ENCODE results near the gene CCNY. TPM values are rescaled to one million over a fixed set of nuclear protein-coding genes. Genes with fewer than 3 reads are reported as not detected.

CCNY gene
- total RNA-seq, 1 donor from 2014 or later, result 68.7 TPM

GRCh38 chr10:35334297-35334696, 2.0 kb upstream of the CCNY start:
- Mint-ChIP-seq H3K27me3 (ENCODE audit: low read depth) (no peaks in the 10 kb centered on the region), H3K27ac (ENCODE audit: unreplicated experiment) (peak overlapping the region; percentile 29), H3K9me3 (ENCODE audit: low read depth) (no peaks in the 10 kb centered on the region), H3K4me1 (ENCODE audit: low read depth) (peaks cover 65% of the 10 kb centered on the region), H3K36me3 (ENCODE audit: low read depth) (no peaks in the 10 kb centered on the region), H3K4me3 (ENCODE audit: unreplicated experiment) (peak overlapping the region; percentile 43)
- no peak for TF ChIP-seq CTCF (IDR thresholded peaks at IDR 0.05)
- no peak for DNase-seq (ENCODE audit: low spot score)

GRCh38 chr10:35335133-35336083, 901 bp upstream of the CCNY start:
- Mint-ChIP-seq H3K9me3 (ENCODE audit: low read depth) (no peaks in the 10 kb centered on the region), H3K27me3 (ENCODE audit: low read depth) (no peaks in the 10 kb centered on the region), H3K36me3 (ENCODE audit: low read depth) (no peaks in the 10 kb centered on the region), H3K4me1 (ENCODE audit: low read depth) (peaks cover 70% of the 10 kb centered on the region), H3K27ac (ENCODE audit: unreplicated experiment) (peak overlapping the region; percentile 85), H3K4me3 (ENCODE audit: unreplicated experiment) (peak overlapping the region; percentile 93)
- no peak for DNase-seq (ENCODE audit: low spot score)
- no peak for TF ChIP-seq CTCF (IDR thresholded peaks at IDR 0.05)

- peak overlapping the region; percentile 80 for H3K4me3 Mint-ChIP-seq (ENCODE audit: unreplicated experiment)
- DNase-seq (ENCODE audit: low spot score), result peak; percentile 94
- no peaks in the 10 kb centered on the region for H3K9me3 Mint-ChIP-seq (ENCODE audit: low read depth)
- no peaks in the 10 kb centered on the region for H3K36me3 Mint-ChIP-seq (ENCODE audit: low read depth)
- H3K27me3 Mint-ChIP-seq (ENCODE audit: low read depth), result no peaks in the 10 kb centered on the region
- peaks cover 76% of the 10 kb centered on the region for H3K4me1 Mint-ChIP-seq (ENCODE audit: low read depth)
- H3K27ac Mint-ChIP-seq (ENCODE audit: unreplicated experiment), result peak overlapping the region; percentile 72
- no peak for TF ChIP-seq CTCF (IDR thresholded peaks at IDR 0.05)
Measured at GRCh38 chr10:35336921-35337823, 863 bp downstream of the CCNY start.

GRCh38 chr10:35339942-35340341, 3.6 kb downstream of the CCNY start:
- Mint-ChIP-seq H3K27me3 (ENCODE audit: low read depth) (no peaks in the 10 kb centered on the region), H3K9me3 (ENCODE audit: low read depth) (no peaks in the 10 kb centered on the region), H3K27ac (ENCODE audit: unreplicated experiment) (no peak overlapping the region), H3K4me1 (ENCODE audit: low read depth) (peaks cover 53% of the 10 kb centered on the region), H3K4me3 (ENCODE audit: unreplicated experiment) (no peak overlapping the region), H3K36me3 (ENCODE audit: low read depth) (no peaks in the 10 kb centered on the region)
- TF ChIP-seq CTCF (IDR thresholded peaks at IDR 0.05), result no peak
- DNase-seq (ENCODE audit: low spot score), result no peak

GRCh38 chr10:35340975-35341374, 4.7 kb downstream of the CCNY start:
- TF ChIP-seq CTCF (IDR thresholded peaks at IDR 0.05), result no peak
- H3K27ac Mint-ChIP-seq (ENCODE audit: unreplicated experiment), result peak overlapping the region; percentile 74
- H3K4me1 Mint-ChIP-seq (ENCODE audit: low read depth), result peaks cover 49% of the 10 kb centered on the region
- H3K36me3 Mint-ChIP-seq (ENCODE audit: low read depth), result no peaks in the 10 kb centered on the region
- no peaks in the 10 kb centered on the region for H3K27me3 Mint-ChIP-seq (ENCODE audit: low read depth)
- no peaks in the 10 kb centered on the region for H3K9me3 Mint-ChIP-seq (ENCODE audit: low read depth)
- no peak overlapping the region for H3K4me3 Mint-ChIP-seq (ENCODE audit: unreplicated experiment)
- DNase-seq (ENCODE audit: low spot score), result no peak

All from chondrocyte (in vitro differentiated cells).